HEK293 (cell line): ENCODE measurements around the gene THBS1.

Experiments
- ZNF335 ChIP-seq: fragments of 450-650 bp; formaldehyde crosslinking; conservative IDR thresholded peaks from 2 replicates; pipeline ENCODE4 v1.5.1; 2016; ENCODE audit warnings: missing biosample characterization, missing genetic modification characterization
- ZNF629 ChIP-seq: fragments of 450-650 bp; formaldehyde crosslinking; IDR thresholded peaks from 2 replicates; pipeline ENCODE4 v1.5.1; 2017; ENCODE audit warnings: missing biosample characterization, missing genetic modification characterization
- TF ChIP-seq, protein P1 (sequence below): fragments of 450-650 bp; formaldehyde crosslinking; IDR thresholded peaks from 2 replicates; pipeline ENCODE4 v1.5.1; 2016; ENCODE audit warnings: missing biosample characterization, missing genetic modification characterization
- TF ChIP-seq, protein P2 (sequence below): fragments of 450-650 bp; formaldehyde crosslinking; IDR thresholded peaks from 2 replicates; pipeline ENCODE4 v1.5.1; 2016; ENCODE audit warnings: missing biosample characterization, missing genetic modification characterization
- TF ChIP-seq, protein P3 (sequence below): fragments of 450-650 bp; formaldehyde crosslinking; IDR thresholded peaks from 2 replicates; pipeline ENCODE4 v1.5.1; 2017; ENCODE audit warnings: missing biosample characterization, missing genetic modification characterization

DNA sequence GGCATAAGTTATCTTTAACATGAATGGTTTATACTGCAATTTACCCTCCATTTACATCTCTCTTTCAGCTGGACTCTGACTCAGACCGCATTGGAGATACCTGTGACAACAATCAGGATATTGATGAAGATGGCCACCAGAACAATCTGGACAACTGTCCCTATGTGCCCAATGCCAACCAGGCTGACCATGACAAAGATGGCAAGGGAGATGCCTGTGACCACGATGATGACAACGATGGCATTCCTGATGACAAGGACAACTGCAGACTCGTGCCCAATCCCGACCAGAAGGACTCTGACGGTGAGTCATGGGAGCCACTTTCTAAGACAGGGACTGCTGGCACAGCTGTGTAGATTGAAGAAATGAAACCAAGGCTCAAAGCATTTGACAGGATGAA, 11.6 kb downstream of the THBS1 start:
- TF ChIP-seq, protein P1, sequence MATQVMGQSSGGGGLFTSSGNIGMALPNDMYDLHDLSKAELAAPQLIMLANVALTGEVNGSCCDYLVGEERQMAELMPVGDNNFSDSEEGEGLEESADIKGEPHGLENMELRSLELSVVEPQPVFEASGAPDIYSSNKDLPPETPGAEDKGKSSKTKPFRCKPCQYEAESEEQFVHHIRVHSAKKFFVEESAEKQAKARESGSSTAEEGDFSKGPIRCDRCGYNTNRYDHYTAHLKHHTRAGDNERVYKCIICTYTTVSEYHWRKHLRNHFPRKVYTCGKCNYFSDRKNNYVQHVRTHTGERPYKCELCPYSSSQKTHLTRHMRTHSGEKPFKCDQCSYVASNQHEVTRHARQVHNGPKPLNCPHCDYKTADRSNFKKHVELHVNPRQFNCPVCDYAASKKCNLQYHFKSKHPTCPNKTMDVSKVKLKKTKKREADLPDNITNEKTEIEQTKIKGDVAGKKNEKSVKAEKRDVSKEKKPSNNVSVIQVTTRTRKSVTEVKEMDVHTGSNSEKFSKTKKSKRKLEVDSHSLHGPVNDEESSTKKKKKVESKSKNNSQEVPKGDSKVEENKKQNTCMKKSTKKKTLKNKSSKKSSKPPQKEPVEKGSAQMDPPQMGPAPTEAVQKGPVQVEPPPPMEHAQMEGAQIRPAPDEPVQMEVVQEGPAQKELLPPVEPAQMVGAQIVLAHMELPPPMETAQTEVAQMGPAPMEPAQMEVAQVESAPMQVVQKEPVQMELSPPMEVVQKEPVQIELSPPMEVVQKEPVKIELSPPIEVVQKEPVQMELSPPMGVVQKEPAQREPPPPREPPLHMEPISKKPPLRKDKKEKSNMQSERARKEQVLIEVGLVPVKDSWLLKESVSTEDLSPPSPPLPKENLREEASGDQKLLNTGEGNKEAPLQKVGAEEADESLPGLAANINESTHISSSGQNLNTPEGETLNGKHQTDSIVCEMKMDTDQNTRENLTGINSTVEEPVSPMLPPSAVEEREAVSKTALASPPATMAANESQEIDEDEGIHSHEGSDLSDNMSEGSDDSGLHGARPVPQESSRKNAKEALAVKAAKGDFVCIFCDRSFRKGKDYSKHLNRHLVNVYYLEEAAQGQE (tag by site-specific recombination): no peak
- TF ChIP-seq, protein P2, sequence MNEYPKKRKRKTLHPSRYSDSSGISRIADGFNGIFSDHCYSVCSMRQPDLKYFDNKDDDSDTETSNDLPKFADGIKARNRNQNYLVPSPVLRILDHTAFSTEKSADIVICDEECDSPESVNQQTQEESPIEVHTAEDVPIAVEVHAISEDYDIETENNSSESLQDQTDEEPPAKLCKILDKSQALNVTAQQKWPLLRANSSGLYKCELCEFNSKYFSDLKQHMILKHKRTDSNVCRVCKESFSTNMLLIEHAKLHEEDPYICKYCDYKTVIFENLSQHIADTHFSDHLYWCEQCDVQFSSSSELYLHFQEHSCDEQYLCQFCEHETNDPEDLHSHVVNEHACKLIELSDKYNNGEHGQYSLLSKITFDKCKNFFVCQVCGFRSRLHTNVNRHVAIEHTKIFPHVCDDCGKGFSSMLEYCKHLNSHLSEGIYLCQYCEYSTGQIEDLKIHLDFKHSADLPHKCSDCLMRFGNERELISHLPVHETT (tag by site-specific recombination): no peak
- TF ChIP-seq ZNF629 (tag by site-specific recombination): no peak
- TF ChIP-seq, protein P3, sequence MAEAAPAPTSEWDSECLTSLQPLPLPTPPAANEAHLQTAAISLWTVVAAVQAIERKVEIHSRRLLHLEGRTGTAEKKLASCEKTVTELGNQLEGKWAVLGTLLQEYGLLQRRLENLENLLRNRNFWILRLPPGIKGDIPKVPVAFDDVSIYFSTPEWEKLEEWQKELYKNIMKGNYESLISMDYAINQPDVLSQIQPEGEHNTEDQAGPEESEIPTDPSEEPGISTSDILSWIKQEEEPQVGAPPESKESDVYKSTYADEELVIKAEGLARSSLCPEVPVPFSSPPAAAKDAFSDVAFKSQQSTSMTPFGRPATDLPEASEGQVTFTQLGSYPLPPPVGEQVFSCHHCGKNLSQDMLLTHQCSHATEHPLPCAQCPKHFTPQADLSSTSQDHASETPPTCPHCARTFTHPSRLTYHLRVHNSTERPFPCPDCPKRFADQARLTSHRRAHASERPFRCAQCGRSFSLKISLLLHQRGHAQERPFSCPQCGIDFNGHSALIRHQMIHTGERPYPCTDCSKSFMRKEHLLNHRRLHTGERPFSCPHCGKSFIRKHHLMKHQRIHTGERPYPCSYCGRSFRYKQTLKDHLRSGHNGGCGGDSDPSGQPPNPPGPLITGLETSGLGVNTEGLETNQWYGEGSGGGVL (tag by site-specific recombination): no peak
- no peak for TF ChIP-seq ZNF335 (tag by site-specific recombination)
